GM12873 (cell line): ENCODE measurements around the gene TMEM131L.

Experiments used
- TF ChIP-seq, protein P1 (sequence below): IDR thresholded peaks from 2 replicates; pipeline ENCODE4 v1.5.1; 2012; ENCODE audit warnings: low read depth, mild to moderate bottlenecking, moderate library complexity, low read length, control low read depth; ENCODE audit not compliant: insufficient read depth; ENCODE audit errors: missing control alignments

The TMEM131L gene

DNA sequence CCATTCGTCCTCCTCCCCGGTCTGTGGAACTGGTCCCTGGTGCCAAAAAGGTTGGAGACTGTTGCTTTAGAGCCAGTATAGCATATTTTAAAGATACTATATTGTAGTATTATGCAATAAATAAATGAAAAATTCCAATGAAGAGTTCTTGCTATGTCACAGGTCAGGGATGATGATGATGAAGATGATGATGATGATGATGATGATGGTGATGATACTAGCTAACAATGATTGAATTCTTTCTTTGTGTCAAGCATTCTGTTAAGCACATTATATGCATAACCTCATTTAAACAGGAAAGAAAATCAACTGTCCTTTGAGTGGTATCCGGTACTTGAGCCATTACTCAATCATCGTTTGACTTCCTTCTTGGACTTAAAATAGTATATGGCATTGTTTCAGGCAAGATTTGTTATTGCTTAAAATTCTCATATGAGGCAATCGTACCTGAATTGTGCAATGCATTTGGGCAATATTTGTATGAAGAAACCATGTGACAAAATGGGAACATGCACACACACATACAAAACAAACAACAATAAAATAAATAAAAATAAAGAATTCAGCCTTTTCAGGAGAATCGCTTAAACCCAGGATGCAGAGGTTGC is 195.2 kb downstream of the TMEM131L start:
- TF ChIP-seq, protein P1, sequence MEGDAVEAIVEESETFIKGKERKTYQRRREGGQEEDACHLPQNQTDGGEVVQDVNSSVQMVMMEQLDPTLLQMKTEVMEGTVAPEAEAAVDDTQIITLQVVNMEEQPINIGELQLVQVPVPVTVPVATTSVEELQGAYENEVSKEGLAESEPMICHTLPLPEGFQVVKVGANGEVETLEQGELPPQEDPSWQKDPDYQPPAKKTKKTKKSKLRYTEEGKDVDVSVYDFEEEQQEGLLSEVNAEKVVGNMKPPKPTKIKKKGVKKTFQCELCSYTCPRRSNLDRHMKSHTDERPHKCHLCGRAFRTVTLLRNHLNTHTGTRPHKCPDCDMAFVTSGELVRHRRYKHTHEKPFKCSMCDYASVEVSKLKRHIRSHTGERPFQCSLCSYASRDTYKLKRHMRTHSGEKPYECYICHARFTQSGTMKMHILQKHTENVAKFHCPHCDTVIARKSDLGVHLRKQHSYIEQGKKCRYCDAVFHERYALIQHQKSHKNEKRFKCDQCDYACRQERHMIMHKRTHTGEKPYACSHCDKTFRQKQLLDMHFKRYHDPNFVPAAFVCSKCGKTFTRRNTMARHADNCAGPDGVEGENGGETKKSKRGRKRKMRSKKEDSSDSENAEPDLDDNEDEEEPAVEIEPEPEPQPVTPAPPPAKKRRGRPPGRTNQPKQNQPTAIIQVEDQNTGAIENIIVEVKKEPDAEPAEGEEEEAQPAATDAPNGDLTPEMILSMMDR = no peak

DNA sequence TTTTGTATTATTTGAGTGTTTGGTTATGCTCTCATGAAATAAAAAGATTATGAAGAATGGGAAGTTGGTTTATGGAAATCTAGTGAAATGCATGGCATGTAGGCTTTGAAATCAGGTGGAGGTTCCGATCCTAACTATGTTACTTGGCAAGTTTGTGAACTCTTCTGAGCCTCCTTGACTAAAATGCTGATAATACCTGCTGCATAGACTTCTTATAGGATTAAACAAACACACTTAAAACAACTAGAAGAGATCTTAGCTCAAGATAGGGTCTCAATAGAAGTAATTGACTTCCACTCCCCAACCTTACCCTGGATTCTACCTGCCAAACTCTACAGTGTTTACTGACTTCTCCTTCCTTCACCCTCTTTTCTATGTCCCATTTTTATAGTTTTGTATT is 195.7 kb downstream of the TMEM131L start:
- TF ChIP-seq, protein P1 = no peak

DNA sequence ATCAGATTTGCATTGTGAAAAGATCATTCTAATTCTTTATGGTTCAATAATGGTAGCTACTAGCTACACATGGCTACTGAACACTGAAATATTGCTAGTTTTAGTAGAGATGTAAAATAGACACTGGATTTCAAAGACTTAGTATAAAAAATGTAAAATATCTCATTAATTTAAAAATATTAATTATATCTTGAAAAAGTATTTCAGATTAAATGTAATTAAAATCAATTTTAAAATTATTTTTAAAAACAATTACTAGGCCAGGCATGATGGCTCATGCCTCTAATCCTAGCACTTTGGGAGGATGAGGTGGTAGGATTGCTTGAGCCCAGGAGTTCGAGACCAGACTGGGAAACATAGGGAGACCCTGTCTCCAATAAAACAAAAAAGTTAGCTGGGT is 197.5 kb downstream of the TMEM131L start:
- TF ChIP-seq, protein P1 = no peak

DNA sequence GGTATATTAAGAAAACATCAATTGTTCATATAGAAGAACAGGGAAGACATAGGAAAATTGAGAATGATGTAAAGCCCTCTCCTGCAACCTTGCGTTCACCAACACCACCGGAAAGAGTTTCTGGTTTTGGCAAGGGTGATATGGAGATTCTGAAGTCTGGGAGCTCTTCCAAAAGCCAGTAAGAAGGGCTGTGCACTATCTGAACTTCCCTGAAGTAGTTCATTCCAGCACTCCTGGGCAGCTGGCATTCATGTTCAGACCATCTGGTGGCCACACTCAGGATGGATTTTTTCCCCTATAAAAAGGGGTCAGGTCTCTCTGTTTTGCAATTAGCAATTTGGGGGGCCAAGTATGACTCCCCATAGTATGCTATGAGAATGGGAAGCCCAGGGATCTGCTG is 202.5 kb downstream of the TMEM131L start:
- TF ChIP-seq, protein P1 = no peak

DNA sequence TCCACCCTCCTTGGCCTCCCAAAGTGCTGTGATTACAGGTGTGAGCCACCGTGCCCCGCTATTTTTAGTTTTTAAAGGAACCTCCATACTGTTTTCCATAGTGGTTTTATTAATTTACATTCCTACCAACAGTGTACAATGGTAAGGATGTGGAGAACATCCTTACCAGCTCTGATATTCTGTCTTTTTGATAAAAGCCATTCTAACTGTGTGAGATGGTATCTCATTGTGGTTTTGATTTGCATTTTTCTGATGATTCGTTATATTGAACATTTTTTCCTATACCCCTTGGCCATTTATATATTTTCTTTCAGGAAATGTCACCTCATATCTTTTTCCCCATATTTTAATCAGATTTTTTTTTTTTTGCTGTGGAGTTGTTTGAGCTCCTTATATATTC is 203.7 kb downstream of the TMEM131L start:
- TF ChIP-seq, protein P1 = no peak

DNA sequence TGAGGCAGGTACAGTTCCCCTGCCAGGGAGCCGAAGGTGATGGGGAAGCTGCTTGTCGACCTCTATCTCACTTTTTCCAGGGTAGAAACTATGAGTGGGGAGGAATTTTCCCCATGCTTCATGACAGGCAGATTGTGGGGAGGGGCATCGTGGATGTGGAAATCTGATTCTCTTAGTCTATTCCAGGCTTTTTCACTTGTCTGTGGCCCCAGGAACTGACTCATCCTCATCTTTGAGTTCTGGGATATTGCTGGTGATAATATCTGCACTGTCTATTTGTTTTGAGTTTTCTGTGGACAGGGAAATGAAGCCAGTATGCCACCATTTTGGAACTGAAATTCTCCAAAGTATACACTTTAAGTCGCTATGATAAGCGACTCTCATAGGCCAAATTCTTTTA is 210.3 kb downstream of the TMEM131L start:
- TF ChIP-seq, protein P1 = no peak

DNA sequence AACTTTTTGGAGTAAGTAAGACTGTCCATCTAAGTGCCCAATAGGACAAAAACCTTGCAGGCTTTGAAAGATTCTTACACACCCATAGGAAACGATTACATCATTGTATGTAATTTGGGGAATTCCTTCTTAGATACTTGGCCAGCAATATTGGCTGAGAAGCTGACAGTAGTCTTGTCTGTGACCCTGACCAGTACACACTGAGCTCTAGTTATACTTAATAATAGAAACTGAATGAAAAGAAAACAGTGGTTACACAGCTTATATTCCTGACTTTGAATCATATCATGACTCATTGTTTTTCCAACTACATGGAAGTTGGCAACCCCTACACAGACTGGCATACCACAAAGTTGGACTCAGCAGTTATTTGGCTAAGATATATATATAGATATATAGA is 210.8 kb downstream of the TMEM131L start:
- TF ChIP-seq, protein P1 = no peak
